ENCODE results near the gene HSPA12B. TPM values are rescaled to one million over a fixed set of nuclear protein-coding genes. Genes with fewer than 3 reads are reported as not detected.
A peak's percentile ranks its signal among the peaks of the same experiment; 100 is the strongest.

The HSPA12B gene
- total RNA-seq, 1 donor from 2014 or later: 33.7 TPM

DNA sequence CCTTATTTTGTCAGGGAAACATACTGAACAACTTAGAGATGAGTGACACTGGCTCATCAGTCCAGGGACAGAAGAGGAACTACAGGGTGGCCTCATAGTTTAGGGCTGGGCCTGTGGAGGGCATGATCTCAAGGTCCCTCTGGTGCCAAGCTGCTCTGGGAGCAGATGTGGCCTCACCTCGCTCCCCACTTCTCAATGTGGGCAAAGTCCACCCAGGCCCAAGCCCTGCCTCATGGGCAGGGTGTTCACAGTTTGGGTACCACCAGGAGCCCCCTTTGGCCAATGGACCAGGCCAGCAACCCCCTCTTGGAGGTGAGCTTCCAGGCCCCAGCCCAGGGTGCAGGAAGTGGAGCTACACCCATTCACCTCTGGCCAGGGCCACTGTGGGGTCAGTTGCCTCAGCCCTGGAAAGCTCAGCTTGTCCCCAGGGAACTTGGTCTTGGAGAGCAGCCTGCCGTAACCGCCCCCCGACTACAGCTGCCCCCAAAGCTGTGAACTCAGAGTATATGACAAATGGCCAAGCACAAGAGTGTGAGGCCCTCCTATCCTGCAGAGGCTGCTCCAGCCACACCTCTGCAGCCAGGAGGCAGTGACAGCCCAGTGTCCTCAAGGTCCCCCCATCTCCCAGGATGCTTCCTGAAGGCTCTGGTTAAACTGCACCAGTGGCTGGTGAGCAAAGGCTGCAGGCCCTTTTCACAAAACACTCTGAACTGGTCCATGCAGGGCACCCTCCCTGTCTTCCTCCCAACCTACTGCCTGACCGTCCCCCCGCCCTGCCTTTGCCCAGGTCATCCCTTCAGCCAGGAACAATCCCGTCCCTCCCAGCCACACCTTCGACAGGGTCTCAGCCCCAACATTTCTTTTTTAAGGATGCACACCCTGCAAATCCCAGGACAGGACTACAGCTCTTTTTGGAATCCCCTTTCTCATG is 31.5 kb downstream of the HSPA12B start:
- H3K27me3 ChIP-seq: no peaks in the 10 kb centered on the region
- H3K4me1 ChIP-seq: peaks cover 18% of the 10 kb centered on the region
- no peak overlapping the region for H3K4me3 ChIP-seq
- no peak overlapping the region for H3K27ac ChIP-seq
- no peaks in the 10 kb centered on the region for H3K9me3 ChIP-seq
- H3K36me3 ChIP-seq: peaks cover 4% of the 10 kb centered on the region
- intact Hi-C loops (cut with DNase I): no loop called here
- ATAC-seq (peak; percentile 22), DNase-seq (no peak)
- TF ChIP-seq, protein P1, sequence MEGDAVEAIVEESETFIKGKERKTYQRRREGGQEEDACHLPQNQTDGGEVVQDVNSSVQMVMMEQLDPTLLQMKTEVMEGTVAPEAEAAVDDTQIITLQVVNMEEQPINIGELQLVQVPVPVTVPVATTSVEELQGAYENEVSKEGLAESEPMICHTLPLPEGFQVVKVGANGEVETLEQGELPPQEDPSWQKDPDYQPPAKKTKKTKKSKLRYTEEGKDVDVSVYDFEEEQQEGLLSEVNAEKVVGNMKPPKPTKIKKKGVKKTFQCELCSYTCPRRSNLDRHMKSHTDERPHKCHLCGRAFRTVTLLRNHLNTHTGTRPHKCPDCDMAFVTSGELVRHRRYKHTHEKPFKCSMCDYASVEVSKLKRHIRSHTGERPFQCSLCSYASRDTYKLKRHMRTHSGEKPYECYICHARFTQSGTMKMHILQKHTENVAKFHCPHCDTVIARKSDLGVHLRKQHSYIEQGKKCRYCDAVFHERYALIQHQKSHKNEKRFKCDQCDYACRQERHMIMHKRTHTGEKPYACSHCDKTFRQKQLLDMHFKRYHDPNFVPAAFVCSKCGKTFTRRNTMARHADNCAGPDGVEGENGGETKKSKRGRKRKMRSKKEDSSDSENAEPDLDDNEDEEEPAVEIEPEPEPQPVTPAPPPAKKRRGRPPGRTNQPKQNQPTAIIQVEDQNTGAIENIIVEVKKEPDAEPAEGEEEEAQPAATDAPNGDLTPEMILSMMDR (IDR thresholded peaks at IDR 0.05): no peak

DNA sequence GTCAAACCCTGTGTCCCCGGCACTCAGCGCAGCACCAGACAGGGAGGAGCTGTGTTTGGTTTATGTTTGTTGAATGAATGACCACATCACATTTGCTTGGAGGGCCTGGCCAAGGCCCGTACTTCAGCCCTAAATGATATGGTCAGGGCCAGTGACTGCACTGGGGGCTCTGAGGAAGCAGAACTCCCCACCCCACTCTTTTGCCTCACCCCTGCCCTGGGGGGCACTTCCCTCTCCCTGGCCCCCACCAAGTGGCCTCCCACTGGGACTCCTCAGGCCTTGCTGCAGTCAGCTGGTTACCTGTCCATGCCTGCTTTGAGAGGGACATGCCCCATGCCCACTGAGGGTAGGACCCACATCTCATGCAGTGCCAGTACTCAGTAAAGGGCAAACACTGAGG is 32.2 kb downstream of the HSPA12B start:
- H3K4me3 ChIP-seq: no peak overlapping the region
- no peaks in the 10 kb centered on the region for H3K9me3 ChIP-seq
- intact Hi-C loops (cut with DNase I): no loop called here
- TF ChIP-seq, protein P1 (IDR thresholded peaks at IDR 0.05): no peak
- peaks cover 19% of the 10 kb centered on the region for H3K4me1 ChIP-seq
- no peak overlapping the region for H3K27ac ChIP-seq
- ATAC-seq (no peak), DNase-seq (no peak)
- H3K27me3 ChIP-seq: no peaks in the 10 kb centered on the region
- peaks cover 4% of the 10 kb centered on the region for H3K36me3 ChIP-seq

DNA sequence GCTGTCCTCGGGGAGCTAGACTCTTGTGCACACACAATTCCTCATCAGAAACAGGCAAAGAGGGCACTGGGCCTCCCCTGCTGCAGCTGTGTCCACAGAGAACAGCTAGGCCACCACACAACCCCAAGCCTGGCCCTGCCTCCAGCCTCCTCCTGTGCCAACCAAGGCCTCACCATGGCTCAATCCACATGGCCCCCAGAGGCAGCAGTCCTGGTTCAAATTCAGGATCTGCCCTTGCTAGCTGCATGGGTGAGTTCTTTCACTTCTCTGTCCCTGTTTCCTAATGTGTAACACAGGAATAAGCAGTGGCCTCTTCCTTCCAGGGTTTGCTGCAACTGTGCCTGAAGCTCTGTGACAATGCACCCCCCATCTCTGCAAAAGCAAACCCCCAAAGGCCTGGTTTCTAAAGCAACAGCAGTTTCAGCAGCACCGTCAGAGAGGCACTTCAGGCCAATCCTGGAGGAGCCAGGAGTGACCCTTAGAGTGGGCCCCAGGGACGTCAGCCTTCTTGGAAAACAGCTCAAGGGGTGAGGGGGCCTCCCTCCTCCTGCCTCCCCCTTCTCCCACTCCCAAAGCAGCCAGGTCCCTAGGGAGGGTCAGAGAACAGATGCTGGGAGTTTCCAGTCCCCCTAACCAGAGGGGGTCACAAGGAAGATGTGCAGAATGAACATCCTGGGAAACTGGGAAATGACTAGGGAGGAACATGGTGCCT is 32.8 kb downstream of the HSPA12B start:
- H3K36me3 ChIP-seq: peaks cover 4% of the 10 kb centered on the region
- TF ChIP-seq, protein P1 (IDR thresholded peaks at IDR 0.05): no peak
- intact Hi-C loops (cut with DNase I): no loop called here
- no peak overlapping the region for H3K27ac ChIP-seq
- no peak for DNase-seq
- H3K27me3 ChIP-seq: no peaks in the 10 kb centered on the region
- ATAC-seq: no peak
- peaks cover 19% of the 10 kb centered on the region for H3K4me1 ChIP-seq
- H3K9me3 ChIP-seq: no peaks in the 10 kb centered on the region
- no peak overlapping the region for H3K4me3 ChIP-seq

DNA sequence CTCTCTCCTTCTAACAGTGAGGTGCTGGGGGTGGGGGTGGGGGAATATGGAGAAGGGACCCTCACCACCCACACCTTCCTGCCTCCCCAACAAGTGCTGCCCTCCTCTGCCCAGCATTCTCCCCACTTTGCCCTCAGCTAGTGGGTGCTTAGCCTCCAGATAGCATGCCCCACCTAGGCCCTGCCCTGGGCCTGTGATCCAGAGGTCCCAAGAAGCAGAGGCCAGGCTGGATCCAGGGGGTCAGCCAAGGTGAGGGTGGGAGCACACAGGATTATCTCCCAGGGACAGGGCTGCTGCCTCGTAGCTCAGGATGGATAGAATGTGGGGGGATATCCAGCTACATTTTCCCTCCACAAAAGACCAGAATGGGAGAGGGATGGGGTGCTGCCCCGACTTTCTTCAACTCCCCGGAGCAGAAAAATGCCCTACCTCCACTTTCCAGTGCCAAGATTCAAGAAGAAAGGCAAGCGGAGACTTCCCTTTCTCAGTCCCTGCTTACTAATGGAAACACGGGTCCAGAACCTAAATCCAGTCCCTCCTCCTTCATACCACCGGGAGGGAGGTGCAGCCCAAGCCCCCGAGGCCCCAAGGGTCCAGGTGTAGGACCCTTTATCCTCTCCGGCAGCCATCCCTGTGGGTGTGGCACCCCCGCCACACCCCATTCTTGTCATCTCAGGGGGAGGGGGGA is 34.1 kb downstream of the HSPA12B start:
- peaks cover 19% of the 10 kb centered on the region for H3K4me1 ChIP-seq
- ATAC-seq (no peak), DNase-seq (no peak)
- intact Hi-C loops (cut with DNase I): no loop called here
- H3K9me3 ChIP-seq: no peaks in the 10 kb centered on the region
- H3K27me3 ChIP-seq: no peaks in the 10 kb centered on the region
- no peak overlapping the region for H3K27ac ChIP-seq
- peak overlapping the region; percentile 69 for H3K4me3 ChIP-seq
- TF ChIP-seq, protein P1 (IDR thresholded peaks at IDR 0.05): no peak
- peaks cover 2% of the 10 kb centered on the region for H3K36me3 ChIP-seq

DNA sequence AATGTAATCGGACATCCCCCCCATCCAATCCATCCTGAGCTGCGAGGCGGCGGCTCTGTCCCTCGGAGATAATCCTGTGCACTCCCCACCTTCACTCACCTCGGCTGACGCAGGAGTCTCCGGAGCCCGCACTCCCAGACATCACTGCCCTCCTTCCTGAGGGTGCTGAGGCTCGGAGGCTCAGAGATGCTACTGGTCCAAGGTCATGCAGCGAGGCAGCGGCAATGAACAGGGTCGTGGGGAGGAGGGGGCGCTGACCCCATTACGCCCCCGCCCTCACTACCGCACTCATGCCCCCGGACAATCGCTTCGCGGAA is 34.6 kb downstream of the HSPA12B start:
- Histone ChIP-seq H3K27ac (peak overlapping the region; percentile 36), H3K9me3 (no peaks in the 10 kb centered on the region), H3K4me1 (peaks cover 19% of the 10 kb centered on the region), H3K4me3 (peak overlapping the region; percentile 69), H3K36me3 (no peaks in the 10 kb centered on the region), H3K27me3 (no peaks in the 10 kb centered on the region)
- TF ChIP-seq, protein P1 (IDR thresholded peaks at IDR 0.05): no peak
- DNase-seq (no peak), ATAC-seq (no peak)
- intact Hi-C loops (cut with DNase I): no loop called here

Data from upper lobe of right lung (tissue), 1 donor.